Suppressor macrophage treated with lipopolysaccharide for 4 hours (primary cell): ENCODE data around the gene MTUS2.
A peak's percentile ranks its signal among the peaks of the same experiment; 100 is the strongest.
"Not testable (repeated sequence)": the region's sequence is repeated elsewhere in the genome, so short reads cannot be mapped to it uniquely, and the experiment has no call there.

ENCODE experiments used
- DNase-seq: peaks from one replicate; pipeline ENCODE4 v3.0.0-alpha.2; 2020

Gene MTUS2

GRCh38 chr13:29345860-29346582 lies 525.9 kb downstream of the MTUS2 start:
- DNase-seq = not testable (repeated sequence)

- no peak for DNase-seq
These were observed 534.9 kb downstream of the MTUS2 start for GRCh38 chr13:29355029-29355428.

- no peak for DNase-seq
These were observed 539.0 kb downstream of the MTUS2 start for GRCh38 chr13:29359181-29359580.

- DNase-seq = no peak
These were observed 541.6 kb downstream of the MTUS2 start for GRCh38 chr13:29361716-29362115.

GRCh38 chr13:29362849-29363604 lies 542.9 kb downstream of the MTUS2 start:
- DNase-seq = peak; percentile 45

- peak; percentile 3 for DNase-seq
These were observed 549.1 kb downstream of the MTUS2 start for GRCh38 chr13:29369060-29369743.

GRCh38 chr13:29379281-29379680 lies 559.1 kb downstream of the MTUS2 start:
- DNase-seq = no peak

- DNase-seq = no peak
These were observed 559.7 kb downstream of the MTUS2 start for GRCh38 chr13:29379865-29380264.

GRCh38 chr13:29382021-29382420 lies 561.9 kb downstream of the MTUS2 start:
- no peak for DNase-seq

GRCh38 chr13:29383476-29383875 lies 563.3 kb downstream of the MTUS2 start:
- no peak for DNase-seq

GRCh38 chr13:29384466-29384865 lies 564.3 kb downstream of the MTUS2 start:
- DNase-seq = no peak

- DNase-seq = no peak
These were observed 564.7 kb downstream of the MTUS2 start for GRCh38 chr13:29384871-29385270.

GRCh38 chr13:29386246-29386645 lies 566.1 kb downstream of the MTUS2 start:
- DNase-seq = no peak

GRCh38 chr13:29390598-29390997 lies 570.5 kb downstream of the MTUS2 start:
- DNase-seq = not testable (repeated sequence)

- no peak for DNase-seq
These were observed 576.3 kb downstream of the MTUS2 start for GRCh38 chr13:29396446-29396845.

- DNase-seq = no peak
These were observed 577.1 kb downstream of the MTUS2 start for GRCh38 chr13:29397265-29397664.

- DNase-seq = no peak
These were observed 582.1 kb downstream of the MTUS2 start for GRCh38 chr13:29402166-29402636.

- no peak for DNase-seq
These were observed 585.3 kb downstream of the MTUS2 start for GRCh38 chr13:29405401-29405800.

- no peak for DNase-seq
These were observed 591.3 kb downstream of the MTUS2 start for GRCh38 chr13:29411481-29411880.

GRCh38 chr13:29418026-29418425 lies 597.9 kb downstream of the MTUS2 start:
- no peak for DNase-seq

GRCh38 chr13:29421118-29421517 lies 601.0 kb downstream of the MTUS2 start:
- DNase-seq = no peak

GRCh38 chr13:29422015-29422414 lies 601.9 kb downstream of the MTUS2 start:
- DNase-seq = no peak

- DNase-seq = no peak
These were observed 602.9 kb downstream of the MTUS2 start for GRCh38 chr13:29423050-29423449.

- DNase-seq = no peak
These were observed 607.8 kb downstream of the MTUS2 start for GRCh38 chr13:29427937-29428309.
